Endothelial cell of umbilical vein (primary cell): ENCODE results near the gene GRIA4. TPM values are rescaled to one million over a fixed set of nuclear protein-coding genes. Genes with fewer than 3 reads are reported as not detected.

ENCODE experiments used
- BruUV-seq: library from RNA; stranded (reverse); fragments of 400-500 nt; replicated peaks from 2 replicates; lab custom pipeline; 2021; lab: Mats Ljungman, UMichigan
- CTCF ChIA-PET: fragments of 300-600, 350-600 bp; sonication (Branson Sonifier 250); formaldehyde crosslinking; loops from one replicate; lab custom pipeline; 2021; ENCODE audit warnings: antibody characterized with exemption, inconsistent platforms; lab: Charles Lee
- POLR2A ChIA-PET: fragments of 300-600, 350-600 bp; sonication (Branson Sonifier 250); formaldehyde crosslinking; loops from one replicate; lab custom pipeline; 2021; ENCODE audit warnings: antibody characterized with exemption, inconsistent platforms; lab: Charles Lee
- DNase-seq: peaks from one replicate; pipeline ENCODE4 v3.0.0-alpha.2; 2011; ENCODE audit warnings: low read depth, low spot score
- FAIRE-seq: peaks from 2 replicates; lab custom pipeline; 2011; peaks lifted over from hg19 to GRCh38; lab: Jason Lieb, UNC
- H2AFZ ChIP-seq: 2 replicates; pipeline ENCODE4 v1.6.0; 2012; ENCODE audit warnings: low read depth, low read length, control low read depth, inconsistent platforms
- H3K27ac ChIP-seq: 2 replicates; pipeline ENCODE4 v1.5.1; 2011; ENCODE audit warnings: low read depth, mild to moderate bottlenecking, control low read depth, low read length, moderate library complexity; ENCODE audit not compliant: insufficient read depth
- H3K27me3 ChIP-seq, 2 experiments: 2 replicates each; pipeline versions ENCODE4 v1.6.0 to v1.6.1; 2011; ENCODE audit warnings: low read length in 2 of 2, mixed read lengths in 1 of 2; ENCODE audit not compliant: control insufficient read depth in 2 of 2, insufficient read depth in 2 of 2
- H3K36me3 ChIP-seq, 2 experiments: 2 replicates in 1 of 2; 3 replicates in 1 of 2; pipeline ENCODE4 v1.5.1; 2011; ENCODE audit warnings: low read length in 2 of 2, mild to moderate bottlenecking in 1 of 2, moderate library complexity in 1 of 2; ENCODE audit not compliant: control insufficient read depth in 2 of 2, insufficient read depth in 2 of 2; ENCODE audit errors: extremely low read depth in 1 of 2
- H3K4me1 ChIP-seq: 3 replicates; pipeline ENCODE4 v1.5.1; 2011; ENCODE audit warnings: mild to moderate bottlenecking, low read length; ENCODE audit not compliant: control insufficient read depth, insufficient read depth; ENCODE audit errors: extremely low read depth
- H3K4me2 ChIP-seq: 2 replicates; pipeline ENCODE4 v1.6.1; 2011; ENCODE audit warnings: low read length, control low read depth, mixed read lengths; ENCODE audit not compliant: insufficient read depth
- H3K4me3 ChIP-seq, 3 experiments: fragments of 200-600 bp in 1 of 3; sonication (generic), shearing (Covaris generic) in 1 of 3; replicated peaks in 1 of 3; 2 replicates each; pipeline ENCODE4 v1.5.1; 2011 to 2016; ENCODE audit warnings: control low read depth in 3 of 3, low read length in 3 of 3, mild to moderate bottlenecking in 2 of 3, inconsistent platforms in 1 of 3, low read depth in 1 of 3, moderate library complexity in 1 of 3; ENCODE audit not compliant: insufficient read depth in 1 of 3
- H3K79me2 ChIP-seq: 2 replicates; pipeline ENCODE4 v1.6.0; 2012; ENCODE audit warnings: low read length, inconsistent platforms; ENCODE audit not compliant: control insufficient read depth, insufficient read depth
- H3K9ac ChIP-seq: replicated peaks from 2 replicates; pipeline ENCODE3; 2011; ENCODE audit warnings: low read length, control low read depth; ENCODE audit not compliant: insufficient read depth; ENCODE audit errors: extremely low read depth
- H3K9me1 ChIP-seq: replicated peaks from 3 replicates; pipeline ENCODE4 v1.6.0; 2011; ENCODE audit warnings: mild to moderate bottlenecking, low read length; ENCODE audit not compliant: control insufficient read depth, insufficient read depth; ENCODE audit errors: extremely low read depth
- H3K9me3 ChIP-seq: replicated peaks from 2 replicates; pipeline ENCODE4 v1.5.1; 2012; ENCODE audit warnings: low read length, inconsistent platforms; ENCODE audit not compliant: control insufficient read depth, insufficient read depth
- H4K20me1 ChIP-seq: replicated peaks from 2 replicates; pipeline ENCODE3; 2011; ENCODE audit warnings: mild to moderate bottlenecking, low read length; ENCODE audit not compliant: control insufficient read depth, insufficient read depth; ENCODE audit errors: extremely low read depth
- CTCF ChIP-seq, 2 donors: IDR thresholded peaks; 1 replicate in 1 of 2; 2 replicates in 1 of 2; pipeline ENCODE4 v1.5.1; 2011; ENCODE audit warnings: low read length in 2 of 2, mild to moderate bottlenecking in 2 of 2, moderate library complexity in 2 of 2, control low read depth in 1 of 2, inconsistent platforms in 1 of 2, low read depth in 1 of 2; ENCODE audit not compliant: insufficient read depth in 1 of 2; ENCODE audit errors: extremely low read depth in 1 of 2
- EZH2 ChIP-seq: IDR thresholded peaks from 2 replicates; pipeline ENCODE4 v1.6.1; 2012; ENCODE audit warnings: borderline replicate concordance, low read depth, mild to moderate bottlenecking, moderate library complexity, low read length, inconsistent platforms; ENCODE audit not compliant: severe bottlenecking
- FOS ChIP-seq: IDR thresholded peaks from 2 replicates; pipeline ENCODE4 v1.6.1; 2011; ENCODE audit warnings: mild to moderate bottlenecking, low read length, moderate library complexity, borderline replicate concordance; ENCODE audit not compliant: insufficient read depth
- GATA2 ChIP-seq: IDR thresholded peaks from 2 replicates; pipeline ENCODE4 v1.7.0; 2011; ENCODE audit warnings: low read depth, mild to moderate bottlenecking, moderate library complexity, mixed read lengths, low read length; ENCODE audit not compliant: insufficient read length, insufficient read depth
- JUN ChIP-seq: IDR thresholded peaks from 2 replicates; pipeline ENCODE4 v1.6.1; 2011; ENCODE audit warnings: borderline replicate concordance, low read depth; ENCODE audit not compliant: insufficient read length, insufficient read depth
- MAX ChIP-seq: IDR thresholded peaks from 2 replicates; pipeline ENCODE4 v1.6.1; 2011; ENCODE audit not compliant: insufficient read depth, insufficient read length
- MYC ChIP-seq: IDR thresholded peaks from one replicate; pipeline ENCODE4 v1.6.1; 2011; ENCODE audit warnings: mild to moderate bottlenecking, low read depth, low read length
- POLR2A ChIP-seq: IDR thresholded peaks from 2 replicates; pipeline ENCODE4 v1.6.1; 2012; ENCODE audit warnings: low read depth, mild to moderate bottlenecking, control low read depth, low read length
- POLR2AphosphoS5 ChIP-seq: IDR thresholded peaks from 2 replicates; pipeline ENCODE4 v1.6.1; 2012; ENCODE audit warnings: low read depth, mild to moderate bottlenecking, control low read depth, low read length, moderate library complexity; ENCODE audit not compliant: insufficient read depth
- dilution Hi-C: fragments of 300-500 bp; cut with MboI; formaldehyde crosslinking; loops from one replicate; pipeline ENCODE4 v1.15.0; 2019; ENCODE audit warnings: low sequenced_read_pairs; ENCODE audit not compliant: extremely low pct_ligation_motif_present
- intact Hi-C: fragments of 100-400 bp; cut with micrococcal nuclease; formaldehyde crosslinking; loops from one replicate; pipeline ENCODE4 v1.10.0; 2022
- polyA plus RNA-seq, 4 experiments: library from polyadenylated mRNA; depleted of rRNA in 3 of 4; stranded (reverse) in 3 of 4; unstranded in 1 of 4; fragments of >200 nt; gene quantifications; 2 replicates each; pipeline versions ENCODE4 v1.2.1 to v1.2.3, GENCODE V29; 2011 to 2012; ENCODE audit warnings: missing spikeins in 1 of 4
- total RNA-seq: library from RNA; stranded (reverse); gene quantifications from 2 replicates; pipeline ENCODE4 v1.2.3, GENCODE V29; 2021

Gene GRIA4
- total and polyA plus RNA-seq, 2 donors (not counting 3 experiments of a cell fraction or from before 2014, with no cell fraction given), result not detected

- no TSS peak for BruUV-seq
- Histone ChIP-seq H3K79me2 (no peaks in the 10 kb centered on the region), H2AFZ (no peak overlapping the region), H3K4me1 (no peaks in the 10 kb centered on the region), H3K27ac (no peak overlapping the region), H3K27me3 (peaks cover 0 to 8% of the 10 kb centered on the region in 2 experiments), H3K36me3 (no peaks in the 10 kb centered on the region), H3K9me1 (no peaks in the 10 kb centered on the region), H3K9me3 (no peaks in the 10 kb centered on the region), H3K9ac (no peak overlapping the region), H4K20me1 (no peaks in the 10 kb centered on the region), H3K4me2 (no peak overlapping the region), H3K4me3 (no peak overlapping the region)
- DNase-seq (no peak), FAIRE-seq (no peak)
- intact Hi-C loops, result loop anchor here (10.0 kb wide), 2 partner anchors 1044 to 1944 kb away; no protein-coding TSS in a partner anchor
- POLR2A ChIA-PET, result no interaction called here
- TF ChIP-seq EZH2, result no peak
- no peak for TF ChIP-seq MYC
- TF ChIP-seq JUN, result no peak
- no peak for TF ChIP-seq GATA2
- TF ChIP-seq FOS, result no peak
- TF ChIP-seq MAX, result no peak
- TF ChIP-seq CTCF (IDR thresholded peaks at IDR 0.05; ENCODE audit: extremely low read depth in 1 of 2, insufficient read depth in 1 of 2, low read depth in 1 of 2, low read length in 2 of 2), result no peak
- TF ChIP-seq POLR2A, result no peak
- no peak for TF ChIP-seq POLR2AphosphoS5
- CTCF ChIA-PET, result no interaction called here
- dilution Hi-C loops, result no loop called here
Measured at GRCh38 chr11:105868762-105869285, 259.0 kb downstream of the GRIA4 start.
